IPS-NIHi7 (cell line): ENCODE data around the gene DNM1.
A peak's percentile ranks its signal among the peaks of the same experiment; 100 is the strongest.
"Not testable (repeated sequence)": the region's sequence is repeated elsewhere in the genome, so short reads cannot be mapped to it uniquely, and the experiment has no call there.

Experiments used
- DNase-seq: peaks from one replicate; pipeline ENCODE4 v3.0.0; 2012; ENCODE audit warnings: mixed read lengths; ENCODE audit errors: extremely low spot score

Gene DNM1

DNA sequence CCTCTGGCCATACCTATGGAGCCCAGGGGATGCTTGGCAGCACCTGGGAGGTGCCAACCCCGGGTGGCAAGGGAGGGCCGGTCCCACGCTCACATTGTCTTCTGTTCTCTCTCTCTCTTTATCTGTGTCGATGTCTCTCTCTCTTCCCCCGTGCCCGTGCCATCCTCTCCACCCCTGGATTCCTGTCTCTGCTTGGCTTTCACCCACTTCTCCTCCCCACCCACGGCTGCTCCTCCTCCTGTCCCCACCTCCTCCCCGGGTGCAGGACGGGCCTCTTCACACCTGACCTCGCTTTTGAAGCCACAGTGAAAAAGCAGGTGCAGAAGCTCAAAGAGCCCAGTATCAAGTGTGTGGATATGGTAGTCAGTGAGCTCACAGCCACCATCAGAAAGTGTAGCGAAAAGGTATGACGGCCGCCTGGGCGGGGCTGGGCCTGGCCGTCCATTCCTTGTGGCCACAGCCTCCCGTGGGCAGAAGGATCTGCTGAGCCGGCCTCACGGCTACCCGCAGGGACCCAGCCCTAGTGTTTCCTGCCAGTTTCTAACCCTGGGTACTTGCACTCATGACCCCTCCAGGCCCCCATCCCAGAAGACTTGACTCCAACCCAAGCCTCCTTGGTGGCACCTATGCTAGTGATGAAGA lies 22.7 kb downstream of the DNM1 start:
- DNase-seq = no peak

DNA sequence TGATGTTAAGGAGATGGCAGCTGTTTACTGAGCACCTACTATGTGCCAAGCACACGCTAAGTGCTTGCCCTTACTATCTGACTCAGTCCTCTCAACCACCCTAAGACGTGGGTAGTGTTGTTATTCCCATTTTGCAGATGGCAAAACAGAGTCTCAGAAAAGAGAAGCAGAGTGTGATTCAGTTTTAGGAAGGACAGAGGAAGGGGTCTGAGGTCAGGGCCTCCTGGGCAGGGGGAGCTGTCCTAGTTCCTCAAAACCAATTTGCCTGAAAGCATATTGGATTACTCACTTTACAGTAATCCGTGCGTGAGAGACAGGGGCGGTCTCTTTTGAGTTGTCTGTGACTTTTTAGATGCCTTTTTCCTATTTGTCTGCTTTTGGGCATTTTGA lies 23.2 kb downstream of the DNM1 start:
- no peak for DNase-seq

DNA sequence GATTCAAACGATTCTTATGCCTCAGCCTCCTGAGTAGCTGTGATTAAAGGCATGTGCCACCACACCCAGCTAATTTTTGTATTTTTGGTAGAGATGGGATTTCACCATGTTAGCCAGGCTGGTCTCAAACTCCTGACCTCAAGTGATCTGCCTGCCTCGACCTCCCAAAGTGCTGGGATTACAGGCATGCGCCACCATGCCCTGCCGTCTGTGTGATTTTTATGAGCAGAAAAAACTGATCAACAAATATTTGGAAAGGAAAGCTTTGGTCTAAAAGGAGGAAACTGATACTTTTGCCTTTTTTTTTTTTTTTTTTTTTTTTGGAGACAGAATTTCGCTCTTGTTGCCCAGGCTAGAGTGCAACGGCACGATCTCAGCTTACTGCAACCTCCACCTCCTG lies 27.7 kb downstream of the DNM1 start:
- DNase-seq = not testable (repeated sequence)

DNA sequence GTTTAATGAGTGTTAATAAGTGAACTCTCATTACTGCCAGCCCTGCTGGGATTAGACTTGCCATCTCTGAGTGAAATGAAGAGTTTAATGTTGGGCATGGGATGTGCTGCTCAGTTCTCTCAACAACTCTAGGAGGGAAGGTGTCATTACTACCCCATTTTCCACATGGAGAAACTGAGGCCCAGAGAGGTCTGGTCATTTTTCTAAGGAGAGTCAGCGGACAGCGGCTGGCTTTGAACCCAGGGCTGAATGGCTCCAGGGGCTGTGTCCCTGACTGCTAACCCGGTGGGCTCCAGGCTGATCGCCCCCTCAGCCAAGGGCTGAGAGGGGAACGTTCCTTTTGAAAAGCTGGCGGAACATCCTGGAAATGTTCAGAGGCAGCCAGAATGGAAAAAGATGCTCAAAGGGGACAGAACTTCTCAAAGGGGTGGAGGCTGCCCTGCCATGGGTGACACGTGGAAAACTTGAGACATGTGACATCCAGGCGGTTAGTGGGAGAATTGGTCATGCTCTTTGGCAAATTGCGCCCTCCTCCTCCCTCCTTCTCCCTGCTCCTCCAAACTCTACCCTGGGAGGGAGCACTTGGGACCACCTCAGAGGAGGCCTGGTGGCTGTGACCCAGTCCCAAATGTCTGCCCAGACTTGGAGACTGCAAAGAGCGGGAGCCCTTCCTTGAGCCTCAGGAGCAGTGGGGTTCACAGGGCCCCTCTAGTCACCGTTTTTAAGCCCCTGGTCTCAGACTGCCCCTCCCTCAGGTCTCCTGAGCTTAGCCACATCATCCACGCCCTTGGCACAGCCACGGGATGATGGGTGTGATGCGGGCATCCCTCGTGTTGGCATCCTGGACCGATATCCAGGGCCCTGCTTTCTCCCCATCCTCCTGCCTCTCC lies 28.7 kb downstream of the DNM1 start:
- no peak for DNase-seq

DNA sequence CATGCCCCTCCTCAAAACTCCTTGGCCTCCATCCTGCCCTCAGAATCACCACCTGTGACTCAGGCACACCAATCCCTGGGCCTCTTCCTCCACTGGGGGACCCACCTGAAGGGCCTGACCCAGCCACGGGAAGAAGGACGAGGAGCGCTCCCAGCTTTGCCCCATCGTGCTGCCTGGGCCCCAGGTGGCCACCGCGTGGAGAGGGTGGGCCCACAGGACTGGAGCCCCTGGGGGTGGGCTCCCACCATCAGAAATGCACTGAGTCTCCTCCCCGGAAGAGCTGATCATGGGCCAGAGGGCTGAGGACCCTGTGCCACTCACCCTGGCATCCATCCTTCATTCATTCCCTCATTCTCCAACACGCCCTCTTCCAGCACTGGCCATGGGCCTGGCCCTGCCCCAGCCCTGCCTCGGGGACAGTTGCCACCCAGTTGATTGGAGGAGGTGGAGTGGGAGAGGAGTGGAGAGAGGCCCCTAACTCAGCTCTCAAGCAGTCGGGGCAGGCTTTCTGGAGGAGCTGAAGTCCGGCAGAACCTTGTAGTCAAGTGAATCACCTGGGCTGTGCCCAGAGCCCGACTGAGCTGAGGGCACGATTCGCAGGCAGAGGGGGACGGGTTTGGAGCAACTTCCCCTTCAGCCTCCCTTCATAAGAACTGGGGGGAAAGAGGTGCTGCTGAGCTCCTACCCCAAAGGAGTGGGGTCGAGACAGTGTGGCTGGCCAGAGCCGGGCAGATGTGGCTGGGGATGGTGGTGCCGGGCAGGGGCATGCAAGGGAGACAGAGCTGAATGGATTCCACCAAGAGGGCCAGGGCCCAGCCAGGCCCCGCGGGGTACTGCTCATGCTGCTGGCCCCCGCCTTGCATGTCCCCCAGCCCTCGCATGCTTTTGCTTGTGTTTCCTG lies 29.6 kb downstream of the DNM1 start:
- DNase-seq = no peak

DNA sequence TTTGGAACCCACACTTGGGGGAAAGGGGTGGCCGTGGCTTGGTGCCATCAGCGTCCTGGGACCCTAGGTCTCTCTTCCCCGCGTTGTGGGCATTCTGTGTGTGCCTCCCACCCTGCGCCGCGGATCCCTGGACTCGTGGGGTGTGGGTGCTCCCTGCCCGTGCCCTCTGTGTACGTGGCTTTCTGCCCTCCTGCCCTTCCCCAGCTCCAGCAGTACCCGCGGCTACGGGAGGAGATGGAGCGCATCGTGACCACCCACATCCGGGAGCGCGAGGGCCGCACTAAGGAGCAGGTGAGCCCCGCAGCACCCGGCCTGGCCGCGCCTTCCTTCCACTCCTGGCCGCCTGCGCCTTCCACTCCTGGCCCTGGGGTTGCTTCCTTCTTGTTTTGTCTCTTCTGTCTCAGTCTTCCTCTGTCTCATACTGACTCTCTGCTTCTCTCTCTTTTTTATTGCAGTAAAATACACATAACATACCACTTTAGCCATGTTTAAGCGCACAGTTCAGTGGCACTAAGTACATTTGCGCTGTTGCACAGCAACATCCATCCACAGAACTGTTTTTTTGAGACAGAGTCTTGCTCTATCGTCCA lies 30.7 kb downstream of the DNM1 start:
- no peak for DNase-seq

DNA sequence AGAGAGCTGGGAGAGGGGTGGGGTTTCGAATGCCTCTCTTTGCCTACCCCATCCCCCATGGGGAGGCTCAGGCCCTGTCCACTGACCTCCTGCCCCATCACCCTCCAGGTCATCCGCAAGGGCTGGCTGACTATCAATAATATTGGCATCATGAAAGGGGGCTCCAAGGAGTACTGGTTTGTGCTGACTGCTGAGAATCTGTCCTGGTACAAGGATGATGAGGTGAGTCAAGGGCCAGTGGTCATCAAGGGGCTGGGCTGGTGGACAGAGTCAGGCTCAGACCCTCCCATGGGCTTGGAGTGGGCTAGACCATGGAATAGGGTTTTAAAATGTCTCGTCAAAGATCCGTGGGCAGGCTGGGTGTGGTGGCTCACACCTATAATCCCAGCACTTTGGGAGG lies 38.9 kb downstream of the DNM1 start:
- no peak for DNase-seq

DNA sequence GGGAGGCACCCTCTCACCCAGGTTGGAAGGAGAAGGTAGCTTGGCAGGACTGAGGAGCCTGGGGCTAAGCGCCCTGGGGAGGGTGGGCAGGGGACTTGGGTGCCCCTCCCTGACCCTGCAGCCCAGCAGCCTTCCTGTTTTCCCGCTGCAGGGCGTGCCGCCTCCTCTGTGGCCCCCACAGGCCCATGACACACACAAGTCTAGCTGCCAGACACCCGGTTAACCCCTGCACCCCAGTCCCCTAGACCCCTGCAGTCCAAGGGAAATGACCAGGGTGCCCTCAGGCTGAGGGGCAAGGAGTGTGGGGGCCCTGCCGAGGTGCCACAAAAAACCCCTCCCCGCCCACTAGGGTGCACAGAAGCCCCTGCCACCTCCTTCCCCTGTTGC lies 39.6 kb downstream of the DNM1 start:
- DNase-seq = no peak

DNA sequence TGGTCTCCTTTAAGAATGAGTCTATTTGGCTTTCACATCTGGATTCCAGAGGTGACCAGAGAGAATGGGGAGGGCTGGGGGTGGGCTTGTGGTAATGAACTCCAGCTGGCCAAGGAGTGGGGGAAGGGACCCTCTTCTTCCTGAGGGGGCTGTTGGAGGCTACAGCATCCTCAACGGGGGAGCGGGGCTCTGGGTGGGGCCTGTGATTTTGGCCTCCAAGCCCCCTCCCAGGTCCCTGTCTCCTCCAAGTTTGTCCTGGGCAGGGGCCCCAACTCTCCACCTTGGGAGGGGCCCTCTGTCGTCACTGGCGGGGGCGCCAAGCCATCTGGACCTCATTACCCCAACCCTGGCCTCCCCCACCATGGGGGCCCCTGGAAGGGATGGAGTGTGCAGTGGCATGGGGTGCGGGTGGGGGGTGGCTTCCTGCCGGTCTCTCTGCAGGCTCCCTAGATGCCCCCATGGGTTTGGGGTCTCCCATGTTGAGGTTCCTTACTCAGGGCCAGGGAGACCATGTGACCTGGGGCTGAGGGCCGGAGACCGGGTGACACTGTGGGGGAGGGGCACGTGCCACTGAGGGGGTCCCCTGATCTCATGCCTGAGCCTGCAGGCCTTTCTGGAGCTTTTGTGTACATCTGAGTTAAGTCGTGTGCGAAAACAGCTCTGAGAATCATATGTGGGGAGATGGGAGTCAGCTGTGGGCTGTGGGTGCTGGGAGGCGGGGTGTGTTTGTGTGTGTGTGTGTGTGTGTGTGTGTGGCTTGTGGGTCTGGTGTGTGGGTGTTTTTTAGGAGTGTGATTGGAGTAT lies 40.2 kb downstream of the DNM1 start:
- no peak for DNase-seq

DNA sequence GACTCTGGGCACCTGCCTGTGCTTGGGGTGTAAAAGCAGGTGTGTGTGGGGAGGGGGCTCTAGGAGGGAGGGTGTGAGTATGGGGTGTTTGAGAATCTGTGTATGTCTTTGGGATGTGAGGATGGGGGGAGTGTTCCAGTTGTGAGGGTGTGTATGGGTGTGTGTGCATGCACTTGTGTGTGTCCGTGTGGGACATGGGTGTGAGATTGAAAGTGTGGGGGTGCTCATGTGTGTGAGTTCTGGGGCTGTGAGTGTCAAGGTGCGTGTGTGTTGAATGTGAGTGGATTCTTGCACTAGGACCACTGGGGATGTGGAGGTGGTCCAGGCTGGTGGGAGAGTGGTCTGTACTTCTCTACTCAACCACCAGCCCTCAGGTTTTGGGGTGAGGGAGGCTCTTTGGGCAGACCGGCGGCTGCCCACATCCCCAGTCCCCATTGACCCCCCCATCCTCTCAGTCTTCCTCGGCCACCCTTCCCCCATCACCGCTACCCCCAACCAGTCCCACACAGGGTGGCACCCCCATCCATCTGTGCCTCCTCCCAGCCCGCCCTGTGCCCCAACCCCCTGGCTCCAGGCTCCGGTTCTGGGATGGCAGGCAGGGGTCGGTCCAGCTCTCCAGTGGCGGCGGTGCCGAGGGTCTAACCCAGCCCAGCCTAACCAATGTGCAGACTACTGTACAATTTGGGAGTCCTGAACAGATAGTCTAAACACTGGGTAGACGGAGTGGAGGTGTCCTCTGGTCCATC lies 41.1 kb downstream of the DNM1 start:
- no peak for DNase-seq

DNA sequence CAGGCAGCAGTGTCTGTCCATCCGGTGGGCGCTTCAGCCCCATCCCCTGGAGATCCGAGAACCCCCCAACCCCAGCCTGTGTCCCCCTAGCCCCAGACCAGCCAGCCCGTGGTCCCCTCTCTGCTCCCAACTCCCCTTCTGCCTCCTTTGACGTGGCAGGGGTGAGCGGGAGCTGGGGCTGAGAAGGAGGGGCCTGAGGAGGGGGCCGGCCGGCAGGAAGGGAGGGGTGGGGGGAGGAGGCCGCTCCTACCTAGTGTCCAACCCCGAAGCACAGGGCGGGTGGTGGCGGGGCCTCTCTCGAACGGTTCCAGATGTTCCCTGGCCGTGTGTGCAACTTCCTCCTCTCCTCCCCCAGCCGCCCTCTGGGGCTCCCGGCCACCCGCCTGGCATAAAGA lies 41.7 kb downstream of the DNM1 start:
- peak; percentile 84 for DNase-seq

DNA sequence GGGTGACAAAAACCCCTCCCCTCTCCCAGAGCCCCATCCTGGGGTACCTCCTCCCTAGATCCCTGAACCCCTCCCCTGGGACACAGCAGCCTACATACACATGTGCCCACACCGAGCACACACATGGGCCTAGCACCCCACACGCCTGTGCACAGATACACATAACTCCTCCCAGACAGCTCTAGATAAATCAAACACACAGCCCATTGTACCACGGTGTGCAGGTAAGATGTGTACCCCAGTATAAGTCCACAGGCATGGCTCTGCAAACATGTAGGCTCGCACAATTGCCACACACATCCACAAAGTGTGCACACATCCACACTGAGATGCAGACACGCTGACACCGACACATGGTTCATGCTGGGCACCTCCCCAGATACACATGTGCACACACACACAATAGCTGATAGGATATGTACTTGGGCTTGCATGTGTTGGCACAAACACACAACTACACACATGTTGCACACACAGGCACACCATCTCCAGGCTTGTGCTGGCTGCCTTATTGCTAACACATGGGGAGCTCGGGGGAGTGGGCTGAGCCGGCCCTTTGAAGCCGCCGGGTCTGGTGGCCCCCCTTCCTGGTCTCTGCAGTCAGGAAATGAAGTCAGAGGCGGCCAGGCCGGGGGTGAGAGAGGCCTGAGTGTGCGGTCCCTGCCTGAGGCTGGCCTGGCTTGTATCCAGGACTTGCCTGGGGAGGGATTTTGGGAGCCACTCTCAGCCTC lies 42.4 kb downstream of the DNM1 start:
- peak; percentile 55 for DNase-seq

DNA sequence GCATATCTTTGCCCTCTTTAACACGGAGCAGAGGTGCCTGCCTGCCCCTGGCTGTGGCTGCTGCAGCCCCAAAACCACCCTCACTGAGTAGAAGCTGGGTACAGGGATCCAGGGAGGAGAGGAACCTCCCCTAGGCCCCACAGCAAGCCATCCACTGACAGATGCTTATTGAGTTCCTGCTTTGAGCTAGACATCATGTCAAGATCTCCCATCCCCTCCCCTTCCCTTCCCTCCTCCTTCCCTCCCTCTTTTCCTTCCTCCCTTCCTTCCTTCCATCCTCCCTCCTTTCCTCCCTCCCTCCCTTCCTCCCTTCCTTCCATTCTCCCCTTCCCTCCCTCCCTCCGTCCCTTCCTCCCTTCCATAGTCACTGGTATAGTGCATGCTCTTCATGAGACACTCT lies 43.3 kb downstream of the DNM1 start:
- DNase-seq = no peak

DNA sequence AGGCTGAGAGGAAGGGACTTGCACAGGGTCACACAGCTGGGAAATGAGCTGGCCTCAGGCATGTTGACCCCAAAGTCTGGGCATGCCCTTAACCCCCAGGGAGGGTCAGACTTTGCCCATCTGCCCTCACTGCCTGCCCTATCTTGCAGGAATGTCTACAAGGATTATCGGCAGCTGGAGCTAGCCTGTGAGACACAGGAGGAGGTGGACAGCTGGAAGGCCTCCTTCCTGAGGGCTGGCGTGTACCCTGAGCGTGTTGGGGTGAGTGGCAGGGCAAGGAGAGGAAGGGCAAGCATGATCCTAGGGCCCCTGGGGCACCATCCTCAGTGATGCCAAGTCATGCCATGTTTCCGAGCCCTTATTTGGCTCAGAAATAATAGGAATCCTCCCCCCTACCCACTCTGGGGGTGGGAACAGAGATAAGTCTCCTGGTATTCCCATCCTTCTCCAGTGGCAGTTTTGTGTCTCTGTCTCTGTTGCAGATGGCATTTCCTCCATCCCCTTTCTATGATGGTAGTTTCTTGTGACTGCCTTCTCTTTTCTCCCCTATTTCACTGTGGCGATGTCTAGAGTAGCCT lies 44.1 kb downstream of the DNM1 start:
- DNase-seq = no peak

DNA sequence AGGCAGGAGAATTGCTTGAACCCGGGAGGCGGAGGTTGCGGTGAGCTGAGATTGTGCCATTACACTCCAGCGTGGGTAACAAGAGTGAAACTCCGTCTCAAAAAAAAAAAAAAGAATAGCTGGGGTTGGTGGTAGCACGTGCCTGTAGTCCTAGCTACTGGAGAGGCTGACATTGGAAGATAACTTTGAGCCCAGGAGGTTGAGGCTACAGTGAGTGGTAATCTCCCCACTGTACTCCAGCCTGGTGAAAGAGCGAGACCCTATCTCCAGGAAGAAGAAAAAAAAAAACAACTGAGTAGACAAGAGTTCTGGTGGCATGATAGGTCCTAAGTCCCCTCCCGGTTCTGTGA lies 46.4 kb downstream of the DNM1 start:
- DNase-seq = no peak

DNA sequence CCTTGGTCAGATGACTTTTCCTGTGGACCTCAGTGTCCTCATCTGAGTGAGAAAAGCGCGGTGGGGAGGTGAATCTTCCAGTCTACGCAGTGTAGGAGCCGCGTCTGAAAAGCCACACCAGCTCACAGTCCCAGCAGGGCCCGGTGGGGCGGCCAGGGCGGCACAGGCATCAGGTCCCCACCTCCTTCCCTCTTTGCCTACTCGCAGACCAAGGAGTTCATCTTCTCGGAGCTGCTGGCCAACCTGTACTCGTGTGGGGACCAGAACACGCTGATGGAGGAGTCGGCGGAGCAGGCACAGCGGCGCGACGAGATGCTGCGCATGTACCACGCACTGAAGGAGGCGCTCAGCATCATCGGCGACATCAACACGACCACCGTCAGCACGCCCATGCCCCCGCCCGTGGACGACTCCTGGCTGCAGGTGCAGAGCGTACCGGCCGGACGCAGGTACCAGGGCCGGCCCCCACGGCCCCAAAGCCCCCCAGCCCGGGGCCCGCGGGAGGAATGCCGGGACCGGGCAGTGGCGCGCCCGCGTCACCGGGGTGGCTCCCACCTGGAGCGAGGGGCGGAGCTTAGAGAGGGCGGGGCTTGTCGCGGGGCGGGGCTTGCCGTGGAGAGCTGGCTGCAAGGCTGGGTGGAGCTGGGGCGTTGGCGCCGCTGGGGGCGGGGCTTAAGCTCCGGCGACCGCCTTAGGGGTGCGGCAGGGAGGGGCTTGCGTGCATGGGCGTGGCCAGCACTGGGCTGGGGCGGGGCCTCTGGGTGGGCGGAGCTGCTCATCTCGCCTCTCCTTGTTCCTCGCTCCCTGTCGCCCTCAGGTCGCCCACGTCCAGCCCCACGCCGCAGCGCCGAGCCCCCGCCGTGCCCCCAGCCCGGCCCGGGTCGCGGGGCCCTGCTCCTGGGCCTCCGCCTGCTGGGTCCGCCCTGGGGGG lies 47.0 kb downstream of the DNM1 start:
- DNase-seq = peak; percentile 98

DNA sequence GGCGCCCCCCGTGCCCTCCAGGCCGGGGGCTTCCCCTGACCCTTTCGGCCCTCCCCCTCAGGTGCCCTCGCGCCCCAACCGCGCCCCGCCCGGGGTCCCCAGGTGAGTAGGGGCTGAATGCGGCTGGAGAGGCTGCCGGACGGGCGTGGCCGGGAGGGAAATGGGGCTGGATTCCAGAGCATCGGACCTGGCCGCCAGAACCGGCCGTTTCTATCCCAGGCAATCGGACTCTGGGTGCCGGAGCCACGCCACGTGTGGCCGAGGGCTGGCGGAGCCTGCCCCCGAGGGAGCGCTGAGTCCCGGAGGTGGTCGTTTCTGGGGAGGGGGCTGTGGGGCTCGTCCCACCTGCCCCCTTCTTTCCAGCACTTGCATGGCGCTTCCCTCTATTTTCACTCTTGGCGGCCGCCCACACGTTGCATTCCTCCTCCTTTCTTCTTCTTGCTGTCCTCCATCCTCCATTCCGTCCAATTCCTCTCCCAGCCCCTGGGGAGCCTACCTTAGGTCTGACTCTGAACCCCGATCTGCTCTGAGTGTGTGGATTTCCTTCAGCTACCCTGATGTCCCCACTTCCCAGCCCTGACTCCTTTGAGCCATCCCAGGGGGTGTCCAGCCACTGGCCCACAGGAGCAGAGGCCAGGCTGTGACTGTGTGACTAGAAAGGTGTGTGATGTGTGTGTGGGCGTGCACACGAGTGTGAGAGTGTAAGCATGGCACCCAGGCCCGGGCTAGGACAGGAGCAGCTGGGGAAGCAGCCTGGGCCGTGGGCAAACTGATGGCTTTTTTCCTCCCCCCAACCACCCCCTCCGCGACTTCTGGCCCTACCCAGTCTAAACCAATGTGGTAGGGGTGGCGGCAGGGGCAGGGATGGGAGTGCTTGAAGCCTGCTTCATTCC lies 47.9 kb downstream of the DNM1 start:
- no peak for DNase-seq
